ENCODE results near the gene KPNA6. TPM values are rescaled to one million over a fixed set of nuclear protein-coding genes. Genes with fewer than 3 reads are reported as not detected.
A peak's percentile ranks its signal among the peaks of the same experiment; 100 is the strongest.

KPNA6 gene
- total and polyA plus RNA-seq, 2 of the 13 experiments (the other 11 are each of a cell fraction or from before 2014, with no cell fraction given), result 22.0 to 47.5 TPM

DNA sequence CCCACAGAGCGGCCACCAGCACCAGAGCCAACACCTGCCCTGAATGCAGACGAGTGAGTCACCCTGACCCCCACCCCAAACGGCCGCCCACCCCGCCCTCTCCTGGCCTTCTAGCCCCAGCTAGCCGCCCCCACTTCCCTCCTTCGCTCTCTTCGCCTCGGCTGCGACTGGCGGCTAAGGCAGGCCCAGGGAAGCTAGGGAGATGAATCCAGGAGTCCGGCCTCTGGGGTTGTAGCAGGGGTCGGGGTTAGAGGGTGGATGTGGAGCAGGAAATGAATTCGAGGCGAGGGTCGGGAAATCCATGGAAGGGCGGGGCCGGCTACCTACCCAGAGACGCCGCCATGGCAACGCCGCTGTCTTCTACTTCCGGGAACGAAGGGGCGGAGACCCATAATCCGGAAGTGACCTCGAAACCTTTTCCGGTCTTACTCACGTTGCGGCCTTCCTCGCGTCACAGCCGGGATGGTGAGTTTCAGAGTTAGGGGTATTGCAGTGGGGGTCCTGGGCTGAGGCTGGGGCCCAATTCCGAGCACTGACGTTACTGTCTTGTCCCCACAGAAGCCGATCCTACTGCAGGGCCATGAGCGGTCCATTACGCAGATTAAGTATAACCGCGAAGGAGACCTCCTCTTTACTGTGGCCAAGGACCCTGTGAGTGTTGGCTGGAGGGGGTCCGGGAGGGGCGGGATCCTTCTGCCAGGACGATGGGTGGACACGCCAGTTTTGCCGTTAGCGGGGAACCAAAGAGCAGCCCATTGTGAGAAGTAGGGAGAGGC, 114.3 kb downstream of the KPNA6 start, which contains the start of the genes EIF3I and TMEM234 (continued):
- no peak for TF ChIP-seq ZNF788 (CRISPR knock-in tag; IDR thresholded peaks at IDR 0.05; ENCODE audit: borderline replicate concordance)
- TF ChIP-seq, protein P1, sequence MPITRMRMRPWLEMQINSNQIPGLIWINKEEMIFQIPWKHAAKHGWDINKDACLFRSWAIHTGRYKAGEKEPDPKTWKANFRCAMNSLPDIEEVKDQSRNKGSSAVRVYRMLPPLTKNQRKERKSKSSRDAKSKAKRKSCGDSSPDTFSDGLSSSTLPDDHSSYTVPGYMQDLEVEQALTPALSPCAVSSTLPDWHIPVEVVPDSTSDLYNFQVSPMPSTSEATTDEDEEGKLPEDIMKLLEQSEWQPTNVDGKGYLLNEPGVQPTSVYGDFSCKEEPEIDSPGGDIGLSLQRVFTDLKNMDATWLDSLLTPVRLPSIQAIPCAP (CRISPR knock-in tag; IDR thresholded peaks at IDR 0.05; ENCODE audit: low read depth), result no peak
- no peak for TF ChIP-seq ZNF749 (CRISPR knock-in tag; IDR thresholded peaks at IDR 0.05; ENCODE audit: borderline replicate concordance)
- TF ChIP-seq ZBTB7B (CRISPR knock-in tag; IDR thresholded peaks at IDR 0.05), result no peak
- TF ChIP-seq, protein P2, sequence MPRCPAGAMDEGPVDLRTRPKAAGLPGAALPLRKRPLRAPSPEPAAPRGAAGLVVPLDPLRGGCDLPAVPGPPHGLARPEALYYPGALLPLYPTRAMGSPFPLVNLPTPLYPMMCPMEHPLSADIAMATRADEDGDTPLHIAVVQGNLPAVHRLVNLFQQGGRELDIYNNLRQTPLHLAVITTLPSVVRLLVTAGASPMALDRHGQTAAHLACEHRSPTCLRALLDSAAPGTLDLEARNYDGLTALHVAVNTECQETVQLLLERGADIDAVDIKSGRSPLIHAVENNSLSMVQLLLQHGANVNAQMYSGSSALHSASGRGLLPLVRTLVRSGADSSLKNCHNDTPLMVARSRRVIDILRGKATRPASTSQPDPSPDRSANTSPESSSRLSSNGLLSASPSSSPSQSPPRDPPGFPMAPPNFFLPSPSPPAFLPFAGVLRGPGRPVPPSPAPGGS (CRISPR knock-in tag; IDR thresholded peaks at IDR 0.05), result no peak
- TF ChIP-seq, protein P3, sequence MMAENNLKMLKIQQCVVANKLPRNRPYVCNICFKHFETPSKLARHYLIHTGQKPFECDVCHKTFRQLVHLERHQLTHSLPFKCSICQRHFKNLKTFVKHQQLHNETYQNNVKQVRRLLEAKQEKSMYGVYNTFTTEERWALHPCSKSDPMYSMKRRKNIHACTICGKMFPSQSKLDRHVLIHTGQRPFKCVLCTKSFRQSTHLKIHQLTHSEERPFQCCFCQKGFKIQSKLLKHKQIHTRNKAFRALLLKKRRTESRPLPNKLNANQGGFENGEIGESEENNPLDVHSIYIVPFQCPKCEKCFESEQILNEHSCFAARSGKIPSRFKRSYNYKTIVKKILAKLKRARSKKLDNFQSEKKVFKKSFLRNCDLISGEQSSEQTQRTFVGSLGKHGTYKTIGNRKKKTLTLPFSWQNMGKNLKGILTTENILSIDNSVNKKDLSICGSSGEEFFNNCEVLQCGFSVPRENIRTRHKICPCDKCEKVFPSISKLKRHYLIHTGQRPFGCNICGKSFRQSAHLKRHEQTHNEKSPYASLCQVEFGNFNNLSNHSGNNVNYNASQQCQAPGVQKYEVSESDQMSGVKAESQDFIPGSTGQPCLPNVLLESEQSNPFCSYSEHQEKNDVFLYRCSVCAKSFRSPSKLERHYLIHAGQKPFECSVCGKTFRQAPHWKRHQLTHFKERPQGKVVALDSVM (CRISPR knock-in tag; IDR thresholded peaks at IDR 0.05), result peak; percentile 34; the same call in 1 of the 2 replicates
- 0 out of 2 replicates have a peak, but pooled peaks have one; percentile 16 for TF ChIP-seq CBFB (CRISPR knock-in tag; IDR thresholded peaks at IDR 0.05)
- TF ChIP-seq, protein P4, sequence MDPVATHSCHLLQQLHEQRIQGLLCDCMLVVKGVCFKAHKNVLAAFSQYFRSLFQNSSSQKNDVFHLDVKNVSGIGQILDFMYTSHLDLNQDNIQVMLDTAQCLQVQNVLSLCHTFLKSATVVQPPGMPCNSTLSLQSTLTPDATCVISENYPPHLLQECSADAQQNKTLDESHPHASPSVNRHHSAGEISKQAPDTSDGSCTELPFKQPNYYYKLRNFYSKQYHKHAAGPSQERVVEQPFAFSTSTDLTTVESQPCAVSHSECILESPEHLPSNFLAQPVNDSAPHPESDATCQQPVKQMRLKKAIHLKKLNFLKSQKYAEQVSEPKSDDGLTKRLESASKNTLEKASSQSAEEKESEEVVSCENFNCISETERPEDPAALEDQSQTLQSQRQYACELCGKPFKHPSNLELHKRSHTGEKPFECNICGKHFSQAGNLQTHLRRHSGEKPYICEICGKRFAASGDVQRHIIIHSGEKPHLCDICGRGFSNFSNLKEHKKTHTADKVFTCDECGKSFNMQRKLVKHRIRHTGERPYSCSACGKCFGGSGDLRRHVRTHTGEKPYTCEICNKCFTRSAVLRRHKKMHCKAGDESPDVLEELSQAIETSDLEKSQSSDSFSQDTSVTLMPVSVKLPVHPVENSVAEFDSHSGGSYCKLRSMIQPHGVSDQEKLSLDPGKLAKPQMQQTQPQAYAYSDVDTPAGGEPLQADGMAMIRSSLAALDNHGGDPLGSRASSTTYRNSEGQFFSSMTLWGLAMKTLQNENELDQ (CRISPR knock-in tag; IDR thresholded peaks at IDR 0.05; ENCODE audit: borderline replicate concordance), result no peak
- no peak for TF ChIP-seq ZNF703 (CRISPR knock-in tag; IDR thresholded peaks at IDR 0.05; ENCODE audit: borderline replicate concordance)
- TF ChIP-seq ZNF121 (CRISPR knock-in tag; IDR thresholded peaks at IDR 0.05), result no peak
- TF ChIP-seq ATF1 (CRISPR knock-in tag; IDR thresholded peaks at IDR 0.05), result no peak; the same call in 1 of the 2 replicates
- TF ChIP-seq ZNF33B (CRISPR knock-in tag; IDR thresholded peaks at IDR 0.05), result no peak; the same call in 1 of the 2 replicates
- TF ChIP-seq ZNF251 (CRISPR knock-in tag; IDR thresholded peaks at IDR 0.05), result no peak
- TF ChIP-seq MYC (CRISPR knock-in tag; IDR thresholded peaks at IDR 0.05; ENCODE audit: borderline replicate concordance), result peak; percentile 65; the same call in 1 of the 2 replicates
- no peak for TF ChIP-seq MIXL1 (CRISPR knock-in tag; IDR thresholded peaks at IDR 0.05)
- no peak for TF ChIP-seq GPN1 (CRISPR knock-in tag; IDR thresholded peaks at IDR 0.05; ENCODE audit: borderline replicate concordance)
- no peak for TF ChIP-seq ZNF883 (CRISPR knock-in tag; IDR thresholded peaks at IDR 0.05; ENCODE audit: not compliant biosample characterization)
- TF ChIP-seq HES4 (CRISPR knock-in tag; IDR thresholded peaks at IDR 0.05; ENCODE audit: borderline replicate concordance), result peak; percentile 32; the same call in 1 of the 2 replicates
- no peak for TF ChIP-seq HNF4G (IDR thresholded peaks at IDR 0.05; ENCODE audit: borderline replicate concordance, low read depth, low read length)
- no peak for TF ChIP-seq HNF4G (CRISPR knock-in tag; IDR thresholded peaks at IDR 0.05; ENCODE audit: borderline replicate concordance, low read depth)
- peak; percentile 60; the same call in 1 of the 2 replicates for TF ChIP-seq CAMTA2 (CRISPR knock-in tag; IDR thresholded peaks at IDR 0.05; ENCODE audit: borderline replicate concordance)
- no peak for TF ChIP-seq LCORL (IDR thresholded peaks at IDR 0.05)
- no peak for TF ChIP-seq LCORL (CRISPR knock-in tag; IDR thresholded peaks at IDR 0.05)
- TF ChIP-seq ARNTL (CRISPR knock-in tag; IDR thresholded peaks at IDR 0.05), result no peak
- no peak for TF ChIP-seq NFKBIZ (CRISPR knock-in tag; IDR thresholded peaks at IDR 0.05)
